Central memory CD8-positive, alpha-beta T cell (primary cell): ENCODE measurements around the gene CYP3A5.
A peak's percentile ranks its signal among the peaks of the same experiment; 100 is the strongest.

Experiments used
- ATAC-seq: fragments of 150-1000 bp; cut with Tn5 transposase; replicated peaks from 2 replicates; pipeline ENCODE4 v1.10.0; 2022; ENCODE audit warnings: mild to moderate bottlenecking, moderate FRiP score, moderate number of reproducible peaks; ENCODE audit not compliant: poor library complexity, severe bottlenecking; ENCODE audit errors: extremely low read depth
- DNase-seq, 2 donors: peaks; one replicate each; pipeline ENCODE4 v3.0.0; 2021; ENCODE audit warnings: low spot score in 2 of 2
- H3K27ac Mint-ChIP-seq: one replicate; pipeline ENCODE4 v1.8.0; 2022; ENCODE audit warnings: low read depth, mild to moderate bottlenecking, moderate library complexity, mixed read lengths
- H3K27me3 Mint-ChIP-seq: one replicate; pipeline ENCODE4 v1.8.0; 2022; ENCODE audit warnings: mixed read lengths
- H3K36me3 Mint-ChIP-seq: one replicate; pipeline ENCODE4 v1.8.0; 2022; ENCODE audit warnings: mild to moderate bottlenecking, moderate library complexity, mixed read lengths; ENCODE audit not compliant: insufficient read depth
- H3K4me1 Mint-ChIP-seq: one replicate; pipeline ENCODE4 v1.8.0; 2022; ENCODE audit warnings: mixed read lengths
- H3K4me3 Mint-ChIP-seq: one replicate; pipeline ENCODE4 v1.8.0; 2022; ENCODE audit warnings: mild to moderate bottlenecking, moderate library complexity, mixed read lengths
- H3K9me3 Mint-ChIP-seq: one replicate; pipeline ENCODE4 v1.8.0; 2022; ENCODE audit warnings: mixed read lengths

Gene CYP3A5

GRCh38 chr7:99615989-99616358 is 63.8 kb downstream of the CYP3A5 start:
- H3K36me3 Mint-ChIP-seq = peaks cover 21% of the 10 kb centered on the region
- peak overlapping the region; percentile 93 for H3K27ac Mint-ChIP-seq
- DNase-seq = no peak
- H3K4me3 Mint-ChIP-seq = peak overlapping the region; percentile 97
- ATAC-seq = no peak
- no peaks in the 10 kb centered on the region for H3K9me3 Mint-ChIP-seq
- no peaks in the 10 kb centered on the region for H3K27me3 Mint-ChIP-seq
- H3K4me1 Mint-ChIP-seq = peaks cover 42% of the 10 kb centered on the region

- DNase-seq (no peak), ATAC-seq (no peak)
- Mint-ChIP-seq H3K27me3 (peaks cover 14% of the 10 kb centered on the region), H3K27ac (no peak overlapping the region), H3K9me3 (no peaks in the 10 kb centered on the region), H3K36me3 (peaks cover 10% of the 10 kb centered on the region), H3K4me1 (peaks cover 38% of the 10 kb centered on the region), H3K4me3 (peak overlapping the region; percentile 31)
These were observed 65.3 kb downstream of the CYP3A5 start for GRCh38 chr7:99614495-99614894.

- no peak for ATAC-seq
- Mint-ChIP-seq H3K27me3 (peaks cover 22% of the 10 kb centered on the region), H3K36me3 (no peaks in the 10 kb centered on the region), H3K9me3 (no peaks in the 10 kb centered on the region), H3K27ac (no peak overlapping the region), H3K4me3 (no peak overlapping the region), H3K4me1 (no peaks in the 10 kb centered on the region)
- DNase-seq = no peak
These were observed 72.2 kb downstream of the CYP3A5 start for GRCh38 chr7:99607548-99607947.

GRCh38 chr7:99606531-99606930 is 73.3 kb downstream of the CYP3A5 start:
- peaks cover 22% of the 10 kb centered on the region for H3K27me3 Mint-ChIP-seq
- H3K9me3 Mint-ChIP-seq = no peaks in the 10 kb centered on the region
- DNase-seq (no peak), ATAC-seq (no peak)
- H3K4me3 Mint-ChIP-seq = no peak overlapping the region
- no peaks in the 10 kb centered on the region for H3K36me3 Mint-ChIP-seq
- no peak overlapping the region for H3K27ac Mint-ChIP-seq
- H3K4me1 Mint-ChIP-seq = no peaks in the 10 kb centered on the region

- H3K9me3 Mint-ChIP-seq = no peaks in the 10 kb centered on the region
- DNase-seq (no peak), ATAC-seq (no peak)
- no peak overlapping the region for H3K27ac Mint-ChIP-seq
- H3K36me3 Mint-ChIP-seq = no peaks in the 10 kb centered on the region
- no peak overlapping the region for H3K4me3 Mint-ChIP-seq
- H3K27me3 Mint-ChIP-seq = peaks cover 18% of the 10 kb centered on the region
- no peaks in the 10 kb centered on the region for H3K4me1 Mint-ChIP-seq
These were observed 74.3 kb downstream of the CYP3A5 start for GRCh38 chr7:99605527-99605926.

GRCh38 chr7:99601656-99602310 is 78.0 kb downstream of the CYP3A5 start:
- H3K4me3 Mint-ChIP-seq = no peak overlapping the region
- no peaks in the 10 kb centered on the region for H3K9me3 Mint-ChIP-seq
- no peak overlapping the region for H3K27ac Mint-ChIP-seq
- H3K4me1 Mint-ChIP-seq = no peaks in the 10 kb centered on the region
- DNase-seq = no peak
- ATAC-seq = no peak
- H3K27me3 Mint-ChIP-seq = no peaks in the 10 kb centered on the region
- no peaks in the 10 kb centered on the region for H3K36me3 Mint-ChIP-seq

- H3K4me3 Mint-ChIP-seq = no peak overlapping the region
These were observed 80.0 kb downstream of the CYP3A5 start for GRCh38 chr7:99599836-99600235.

More at GRCh38 chr7:99599836-99600235, 80.0 kb downstream of the CYP3A5 start:
- H3K27ac Mint-ChIP-seq = no peak overlapping the region
- H3K36me3 Mint-ChIP-seq = no peaks in the 10 kb centered on the region
- DNase-seq (no peak), ATAC-seq (no peak)
- no peaks in the 10 kb centered on the region for H3K9me3 Mint-ChIP-seq
- no peaks in the 10 kb centered on the region for H3K4me1 Mint-ChIP-seq
- H3K27me3 Mint-ChIP-seq = no peaks in the 10 kb centered on the region
